Activated naive CD4-positive, alpha-beta T cell treated with anti-CD3 and anti-CD28 coated beads, Interleukin-2, amount 50 U/mL, for 16 hours (primary cell): ENCODE results near the gene UBTD2.
"Not testable (repeated sequence)": the region's sequence is repeated elsewhere in the genome, so short reads cannot be mapped to it uniquely, and the experiment has no call there.

Source experiments
- DNase-seq: peaks from one replicate; pipeline ENCODE4 v3.0.0-alpha.2; 2020

Gene UBTD2

GRCh38 chr5:172245046-172245445 lies 38.5 kb downstream of the UBTD2 start:
- no peak for DNase-seq

DNA sequence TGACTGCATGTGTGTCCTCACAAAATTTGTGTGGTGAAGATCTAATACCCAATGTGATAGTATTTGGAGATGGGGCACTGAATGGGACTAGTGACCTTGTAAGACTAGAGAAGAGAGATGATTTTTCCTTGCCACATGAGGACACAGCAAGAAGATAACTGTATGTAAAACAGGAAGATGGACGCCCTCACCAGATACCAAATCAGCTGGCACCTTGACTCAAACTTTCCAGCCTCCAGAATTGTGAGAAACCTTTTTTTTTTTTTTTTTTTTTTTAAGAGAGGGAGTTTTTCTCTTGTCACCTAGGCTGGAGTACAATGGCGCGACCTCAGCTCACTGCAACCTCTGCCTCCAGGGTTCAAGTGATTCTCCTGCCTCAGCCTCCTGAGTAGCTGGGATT lies 40.3 kb downstream of the UBTD2 start:
- no peak for DNase-seq

DNA sequence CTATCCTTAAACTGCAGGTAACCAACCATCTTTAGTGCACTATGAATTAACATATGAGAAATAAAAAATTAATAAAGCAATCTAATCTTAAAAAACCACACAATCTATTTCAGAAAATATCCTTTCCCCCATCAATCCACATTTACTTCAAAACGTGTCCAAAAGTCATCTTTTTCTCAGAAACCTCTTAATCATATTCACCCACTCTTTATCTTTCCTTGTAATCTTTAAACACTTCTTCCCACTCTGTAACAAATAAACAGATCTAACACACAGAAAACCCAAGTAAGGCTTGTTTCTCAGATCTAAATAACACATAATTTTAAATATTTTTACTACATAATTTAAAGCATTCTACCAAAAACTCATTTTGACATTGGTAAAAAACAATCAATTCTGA lies 45.2 kb downstream of the UBTD2 start:
- DNase-seq, result no peak

- no peak for DNase-seq
These were observed 47.5 kb downstream of the UBTD2 start for GRCh38 chr5:172235827-172236736.

DNA sequence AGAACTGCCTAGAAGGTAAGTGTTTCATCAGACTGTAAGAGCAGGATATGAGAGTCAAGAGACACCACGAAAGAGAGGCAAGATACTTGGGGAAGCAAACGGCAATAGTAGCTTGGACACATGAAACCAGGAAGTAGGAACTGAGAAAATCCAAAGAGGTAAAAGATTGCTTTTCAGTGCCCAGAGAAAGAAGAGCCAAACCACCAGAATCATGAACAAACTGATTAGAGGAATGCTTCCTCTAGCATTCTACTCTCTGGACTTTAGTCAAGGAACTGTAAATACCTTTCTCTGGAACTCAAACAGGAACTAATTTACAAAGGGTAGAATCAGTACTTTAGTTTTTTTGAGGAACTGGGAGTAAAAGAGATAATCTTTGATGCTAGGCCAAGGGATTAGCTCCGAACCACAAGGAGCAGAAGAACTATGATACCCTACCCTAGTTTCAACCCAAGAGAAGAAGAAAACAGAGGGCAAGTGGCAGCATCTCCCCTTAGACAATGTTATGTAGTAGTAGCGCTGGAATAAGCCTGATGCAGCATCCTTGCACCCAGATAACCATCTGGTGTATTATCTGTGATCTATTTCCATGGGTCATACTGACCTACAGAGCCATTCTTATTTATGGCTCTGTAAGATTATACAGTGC lies 48.3 kb downstream of the UBTD2 start:
- no peak for DNase-seq

GRCh38 chr5:172234031-172234430 lies 49.5 kb downstream of the UBTD2 start:
- no peak for DNase-seq

DNA sequence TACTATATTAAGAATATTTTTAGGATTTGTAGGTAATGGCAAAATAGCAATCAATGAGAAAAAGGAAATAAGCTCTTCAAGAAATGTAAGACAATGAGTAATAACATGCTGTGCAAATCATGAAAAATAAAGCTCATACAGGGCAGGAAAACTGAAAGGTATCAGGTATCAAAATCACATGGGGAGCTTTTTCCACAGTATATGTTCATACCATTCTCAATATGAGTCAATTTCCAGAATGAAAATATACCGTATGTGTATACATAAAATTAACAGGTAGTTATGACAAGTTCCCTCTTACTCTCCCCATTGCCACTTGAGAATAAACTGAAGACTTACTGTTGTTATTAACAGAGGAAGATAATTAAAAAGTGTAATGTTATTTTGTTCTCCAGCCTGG lies 53.7 kb downstream of the UBTD2 start:
- no peak for DNase-seq

GRCh38 chr5:172224996-172225395 lies 58.6 kb downstream of the UBTD2 start:
- no peak for DNase-seq

- DNase-seq, result peak; percentile 68
These were observed 59.4 kb downstream of the UBTD2 start for GRCh38 chr5:172223901-172224873.

DNA sequence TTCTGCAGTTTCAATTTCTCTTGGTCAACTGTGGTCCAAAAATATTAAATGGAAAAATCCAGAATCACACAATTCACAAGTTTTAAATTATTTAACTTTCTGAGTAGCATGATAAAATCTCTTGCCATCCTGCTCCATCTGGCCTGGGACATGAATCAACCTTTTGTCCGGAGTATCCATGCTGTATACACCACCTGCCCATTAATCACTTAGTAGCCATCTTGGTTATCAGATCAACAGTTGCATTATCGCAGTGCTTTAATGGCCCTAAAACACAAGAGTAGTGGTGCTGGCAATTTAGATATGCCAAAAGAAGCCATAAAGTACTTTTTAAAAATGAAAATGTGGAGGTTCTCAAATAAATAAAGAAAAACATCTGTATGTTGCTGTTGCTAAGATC lies 64.3 kb downstream of the UBTD2 start:
- DNase-seq, result no peak

GRCh38 chr5:172216345-172216744 lies 67.2 kb downstream of the UBTD2 start:
- no peak for DNase-seq

DNA sequence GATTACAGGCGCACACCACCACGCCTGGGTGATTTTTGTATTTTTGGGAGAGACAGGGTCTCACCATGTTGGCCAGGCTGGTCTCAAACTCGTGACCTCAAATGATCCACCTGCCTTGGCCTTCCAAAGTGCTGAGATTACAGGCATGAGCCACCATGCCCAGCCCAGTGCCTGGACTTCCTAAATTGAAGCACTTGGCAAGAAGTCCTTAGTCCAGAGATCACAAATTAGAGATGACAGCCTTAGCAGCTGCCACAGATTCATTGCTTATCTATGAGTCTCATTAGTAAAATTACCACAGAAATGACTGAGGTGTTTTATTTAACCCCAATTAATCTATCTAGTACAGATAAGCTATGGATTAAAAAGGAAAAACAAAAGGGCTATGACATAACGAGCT lies 70.4 kb downstream of the UBTD2 start:
- DNase-seq, result no peak

DNA sequence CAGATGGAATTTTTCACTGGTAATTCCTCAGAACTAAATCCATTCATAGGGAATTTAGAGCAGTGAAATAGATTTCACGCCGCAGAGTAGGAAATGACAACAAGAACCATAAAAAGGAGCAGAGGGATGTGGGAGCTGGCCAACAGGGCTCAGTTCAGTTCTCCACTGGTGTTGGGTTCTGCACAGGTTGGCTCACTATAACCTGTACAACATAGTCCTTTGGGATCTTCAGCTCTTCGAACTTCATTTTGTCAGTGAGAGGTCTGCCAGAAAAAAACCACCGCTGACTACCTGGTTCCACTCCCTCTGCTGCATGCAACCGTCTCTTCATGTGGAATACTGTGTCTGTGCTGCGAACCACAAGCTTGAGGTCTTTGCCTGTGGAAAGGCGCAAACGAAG lies 71.9 kb downstream of the UBTD2 start:
- no peak for DNase-seq

- no peak for DNase-seq
These were observed 73.8 kb downstream of the UBTD2 start for GRCh38 chr5:172209714-172210113.

DNA sequence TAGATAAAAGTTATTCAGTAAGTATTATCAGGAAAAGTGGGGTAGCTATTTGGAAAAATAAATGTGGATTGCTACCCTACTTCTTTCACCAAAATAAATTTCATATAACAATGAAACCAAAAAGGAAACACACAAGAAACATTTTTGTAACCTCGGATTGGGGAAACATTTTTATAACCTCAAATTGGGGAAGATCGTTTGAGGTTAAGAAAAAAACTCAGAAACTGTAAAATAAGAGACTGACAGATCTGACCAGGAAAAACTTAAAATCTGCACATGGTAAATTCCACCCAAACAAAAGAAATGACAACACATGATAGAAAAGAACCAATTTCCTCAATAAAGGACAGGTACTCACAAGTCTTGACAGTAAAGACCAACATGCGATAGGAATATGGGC lies 76.1 kb downstream of the UBTD2 start:
- no peak for DNase-seq

GRCh38 chr5:172205984-172206383 lies 77.6 kb downstream of the UBTD2 start:
- DNase-seq, result not testable (repeated sequence)

GRCh38 chr5:172200476-172200875 lies 83.1 kb downstream of the UBTD2 start:
- DNase-seq, result no peak

- DNase-seq, result no peak
These were observed 84.1 kb downstream of the UBTD2 start for GRCh38 chr5:172199446-172199845.

DNA sequence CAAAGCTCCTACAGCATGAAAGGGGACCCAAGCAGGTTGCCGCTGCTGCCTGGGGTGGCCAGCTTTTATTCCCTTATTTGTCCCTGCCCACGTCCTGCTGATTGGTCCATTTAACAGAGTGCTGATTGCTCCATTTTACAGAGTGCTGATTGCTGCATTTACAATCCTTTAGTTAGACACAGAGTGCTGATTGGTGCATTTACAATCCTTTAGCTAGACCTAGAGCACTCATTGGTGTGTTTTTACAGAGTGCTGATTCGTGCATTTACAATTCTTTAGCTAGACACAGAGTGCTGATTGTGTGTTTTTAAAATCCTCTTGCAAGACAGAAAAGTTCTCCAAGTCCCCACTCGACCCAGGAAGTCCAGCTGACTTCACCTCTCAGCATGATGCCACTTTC lies 85.8 kb downstream of the UBTD2 start:
- not testable (repeated sequence) for DNase-seq

GRCh38 chr5:172194985-172195774 lies 88.4 kb downstream of the UBTD2 start:
- DNase-seq, result no peak

DNA sequence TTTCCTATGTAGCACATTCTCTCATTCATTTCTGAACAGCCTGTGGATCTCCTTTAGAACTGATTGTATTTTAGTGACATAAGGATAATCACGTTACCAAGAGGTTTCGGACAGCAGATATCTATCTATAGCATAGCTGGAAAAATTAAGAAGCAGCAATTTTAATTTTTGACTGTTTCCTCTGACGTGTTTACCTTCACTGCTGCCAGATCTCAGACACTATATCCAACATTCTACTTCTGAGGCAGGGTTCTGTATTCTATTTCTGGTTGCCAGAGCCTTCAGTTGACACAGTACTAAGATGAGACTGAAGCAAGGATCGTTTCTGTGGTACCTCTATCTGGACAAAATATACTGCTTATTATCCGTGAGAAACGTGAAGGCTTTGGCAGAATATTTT lies 89.7 kb downstream of the UBTD2 start, which contains the start of gene EFCAB9:
TSS of gene EFCAB9 (plus strand) at position 301 of the 400 bp plus-strand sequence. CDS start at position 302, 1 bp downstream.
- DNase-seq, result no peak

DNA sequence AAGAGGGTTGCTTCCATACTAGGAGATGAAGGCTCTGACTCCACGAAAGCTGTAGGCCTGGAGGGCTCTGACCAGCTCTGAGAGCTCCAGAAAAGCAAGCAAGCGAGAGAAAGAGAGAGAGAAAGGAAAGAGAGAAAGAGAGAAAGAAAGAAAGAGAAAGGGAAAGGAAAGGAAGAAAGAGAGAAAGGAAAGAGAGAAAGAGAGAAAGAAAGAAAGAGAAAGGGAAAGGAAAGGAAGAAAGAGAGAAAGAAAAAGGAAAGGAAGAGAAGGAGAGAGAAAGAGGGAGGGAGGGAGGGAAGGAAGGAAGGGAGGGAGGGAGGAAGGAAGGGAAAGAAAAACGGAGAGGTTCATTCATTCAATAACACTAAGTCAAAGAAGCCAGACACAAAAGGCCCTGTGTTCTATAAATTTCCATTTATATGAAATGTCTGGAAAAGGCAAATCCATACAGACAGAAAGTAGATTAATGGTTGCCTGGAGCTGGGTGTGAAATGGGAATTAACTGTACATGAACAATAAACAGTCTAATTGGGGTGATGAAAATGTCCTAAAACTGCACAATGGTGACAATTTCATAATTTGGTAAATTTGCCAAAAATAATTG lies 93.8 kb downstream of the UBTD2 start:
- no peak for DNase-seq
